ENCODE results near the gene FLT1.

DNA sequence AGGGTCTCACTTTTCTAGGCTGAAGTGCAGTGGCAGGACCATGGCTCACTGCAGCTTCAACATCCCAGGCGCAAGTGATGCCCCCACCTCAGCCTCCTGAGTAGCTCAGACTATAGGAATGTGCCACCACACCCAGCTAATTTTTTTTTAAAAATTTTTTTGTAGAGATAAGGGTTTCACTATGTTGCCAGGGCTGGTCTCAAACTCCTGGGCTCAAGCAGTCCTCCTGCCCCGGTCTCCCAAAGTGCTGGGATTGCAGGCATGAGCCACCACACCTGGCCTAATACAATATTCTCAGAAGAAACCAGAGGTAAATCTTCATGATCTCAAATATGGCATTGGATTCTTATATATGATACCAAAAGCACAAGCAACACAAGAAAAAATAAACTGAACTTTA, 47.7 kb downstream of the FLT1 start:
- TF ChIP-seq YY1 (IDR thresholded peaks at IDR 0.05; ENCODE audit: insufficient read depth, insufficient read length) (no peak), ZNF274 (IDR thresholded peaks at IDR 0.05; ENCODE audit: low read depth, low read length) (no peak)

All from NT2/D1 (cell line).